SK-N-MC (cell line): ENCODE results near the gene VTA1.

Experiments used
- EZH2 ChIP-seq: fragments of 200-600 bp; sonication (generic); IDR thresholded peaks from one replicate; pipeline ENCODE4 v1.6.1; 2017; ENCODE audit warnings: antibody characterized with exemption
- FOXP2 ChIP-seq: optimal IDR thresholded peaks from 2 replicates; pipeline ENCODE3; 2011; ENCODE audit warnings: mild to moderate bottlenecking, moderate library complexity; ENCODE audit not compliant: insufficient read depth; ENCODE audit errors: extremely low read length, control extremely low read depth
- POLR2AphosphoS5 ChIP-seq: IDR thresholded peaks from 2 replicates; pipeline ENCODE4 v1.6.1; 2012; ENCODE audit warnings: mild to moderate bottlenecking, low read depth, low read length, borderline replicate concordance

DNA sequence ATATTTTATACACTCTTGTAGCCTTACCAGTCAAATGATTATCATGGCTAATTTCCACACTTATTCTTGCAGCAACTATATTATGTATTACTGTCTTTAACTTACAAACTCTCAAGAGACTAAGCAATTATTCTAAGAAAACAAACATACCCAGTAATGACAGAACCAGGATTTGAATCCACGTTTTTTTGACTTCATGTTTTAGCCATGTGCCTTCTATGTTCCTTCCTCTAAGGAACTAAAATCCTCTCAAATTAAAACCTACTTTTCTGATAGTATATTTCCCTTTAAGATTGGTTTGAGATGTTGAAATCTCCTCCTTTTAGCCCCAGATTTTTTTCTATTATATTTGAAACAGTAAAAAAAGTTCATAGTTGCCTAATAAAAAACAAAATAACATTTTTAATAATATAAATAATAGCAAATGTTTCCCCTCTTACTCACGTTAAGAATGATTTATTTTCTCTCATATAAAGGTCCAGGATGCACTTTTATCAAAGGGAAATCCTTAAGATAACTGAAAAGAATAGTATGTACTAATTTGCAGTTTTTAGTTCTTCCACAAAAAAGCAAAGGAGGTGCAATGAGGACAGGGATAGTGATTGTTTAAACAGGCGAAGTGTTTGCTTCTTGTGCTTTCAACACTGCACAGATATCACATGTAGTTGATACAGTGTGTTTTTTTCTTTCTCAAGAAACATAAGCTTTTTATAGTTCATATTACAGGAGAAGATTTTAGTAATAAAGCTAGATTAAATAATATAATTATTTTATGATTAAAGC, 54.0 kb downstream of the VTA1 start:
- TF ChIP-seq EZH2 (no peak), POLR2AphosphoS5 (no peak), FOXP2 (no peak)
